Esophagus squamous epithelium (tissue), 5 donors: ENCODE data around the gene ANO4. TPM values are rescaled to one million over a fixed set of nuclear protein-coding genes. Genes with fewer than 3 reads are reported as not detected.
"Not testable (repeated sequence)": the region's sequence is repeated elsewhere in the genome, so short reads cannot be mapped to it uniquely, and the experiment has no call there.

Experiments used
- DNase-seq: peaks from one replicate; lab custom pipeline; 2025; lab: John Stamatoyannopoulos, UW
- H3K27ac ChIP-seq, 4 donors: fragments of 200-600 bp; sonication (generic); one replicate each; pipeline ENCODE4 v1.5.1; 2016 to 2019; ENCODE audit warnings: mild to moderate bottlenecking in 1 of 4
- H3K27me3 ChIP-seq, 4 donors: fragments of 200-600 bp; sonication (generic); 1 replicate in 3 of 4; 2 replicates in 1 of 4; pipeline versions ENCODE4 v1.5.1 to v1.6.0; 2017 to 2021; ENCODE audit warnings: antibody characterized with exemption in 1 of 4
- H3K36me3 ChIP-seq, 3 donors: fragments of 200-600 bp; sonication (generic); one replicate each; pipeline ENCODE4 v1.5.1; 2016 to 2019
- H3K4me1 ChIP-seq, 3 donors: fragments of 200-600 bp; sonication (generic); one replicate each; pipeline ENCODE4 v1.5.1; 2017 to 2019
- H3K4me3 ChIP-seq, 4 donors: fragments of 200-600 bp; sonication (generic); 1 replicate in 3 of 4; 2 replicates in 1 of 4; pipeline ENCODE4 v1.5.1; 2016 to 2019; ENCODE audit warnings: mild to moderate bottlenecking in 2 of 4, moderate library complexity in 1 of 4
- H3K9me3 ChIP-seq, 3 donors: fragments of 200-600 bp; sonication (generic); one replicate each; pipeline ENCODE4 v1.5.1; 2016 to 2019
- CTCF ChIP-seq, 6 experiments: fragments of 450-650 bp in 4 of 6; fragments of 200-600 bp in 2 of 6; sonication (generic) in 2 of 6; IDR thresholded peaks; one replicate each; pipeline ENCODE4 v1.5.1; 2016 to 2019; ENCODE audit warnings: antibody characterized with exemption in 6 of 6, mild to moderate bottlenecking in 4 of 6, moderate library complexity in 4 of 6
- POLR2A ChIP-seq, 4 donors: fragments of 450-650 bp; IDR thresholded peaks; one replicate each; pipeline ENCODE4 v1.6.1; 2017; ENCODE audit warnings: antibody characterized with exemption in 4 of 4, mild to moderate bottlenecking in 4 of 4, moderate library complexity in 3 of 4
- WGBS, 2 donors: methylation state at CpG; one replicate each; pipeline ENCODE4 v1.1.5; 2018; 5-methylcytosine and 5-hydroxymethylcytosine counted together
- intact Hi-C: fragments of 100-400 bp; cut with DNase I; formaldehyde crosslinking; loops from one replicate; pipeline ENCODE4 v1.15.0; 2022
- total RNA-seq, 4 donors: library from RNA; depleted of rRNA; stranded (reverse); fragments of >200 nt; gene quantifications; one replicate each; pipeline ENCODE4 v1.1.0, GENCODE V29; 2016
- donor health status: DM: yes; HTN: yes; CAD: no.

Gene ANO4
- total RNA-seq, 4 donors from 2014 or later, result 0.09 TPM; not detected in 3

GRCh38 chr12:101051901-101052550, 257.4 kb downstream of the ANO4 start:
- TF ChIP-seq CTCF (IDR thresholded peaks at IDR 0.05) (no peak), POLR2A (IDR thresholded peaks at IDR 0.05) (no peak)

GRCh38 chr12:101053203-101053602, 258.6 kb downstream of the ANO4 start:
- no peak for TF ChIP-seq CTCF (IDR thresholded peaks at IDR 0.05)
- no peak for TF ChIP-seq POLR2A (IDR thresholded peaks at IDR 0.05)
- Histone ChIP-seq H3K36me3 (no peaks in the 10 kb centered on the region), H3K4me3 (no peak overlapping the region), H3K9me3 (no peaks in the 10 kb centered on the region), H3K27ac (no peak overlapping the region), H3K27me3 (no peaks in the 10 kb centered on the region), H3K4me1 (peaks cover 0 to 13% (median 9%) of the 10 kb centered on the region in 3 donors)
- intact Hi-C loops, result no loop called here
- no peak for DNase-seq

More at GRCh38 chr12:101051901-101052550, 257.4 kb downstream of the ANO4 start:
- peak overlapping the region in 2 of 4 donors; percentile 19 to 38 for H3K27ac ChIP-seq
- intact Hi-C loops, result no loop called here
- no peak for DNase-seq
- H3K4me1 ChIP-seq, result peaks cover 0 to 13% (median 9%) of the 10 kb centered on the region in 3 donors
- H3K36me3 ChIP-seq, result no peaks in the 10 kb centered on the region
- 16 to 24% methylated on average over 8 of the region's 8 CpGs for WGBS, 2 donors
- H3K27me3 ChIP-seq, result no peaks in the 10 kb centered on the region
- no peaks in the 10 kb centered on the region for H3K9me3 ChIP-seq
- no peak overlapping the region for H3K4me3 ChIP-seq

- Histone ChIP-seq H3K27me3 (no peaks in the 10 kb centered on the region), H3K36me3 (no peaks in the 10 kb centered on the region), H3K4me1 (peaks cover 0 to 13% (median 9%) of the 10 kb centered on the region in 3 donors), H3K27ac (no peak overlapping the region), H3K4me3 (no peak overlapping the region), H3K9me3 (no peaks in the 10 kb centered on the region)
- no peak for DNase-seq
- intact Hi-C loops, result no loop called here
- TF ChIP-seq POLR2A (IDR thresholded peaks at IDR 0.05), result no peak
- TF ChIP-seq CTCF (IDR thresholded peaks at IDR 0.05), result no peak
Measured at GRCh38 chr12:101055940-101056339, 261.4 kb downstream of the ANO4 start.

GRCh38 chr12:101062508-101062907, 267.9 kb downstream of the ANO4 start:
- H3K4me3 ChIP-seq, H3K36me3 ChIP-seq, H3K9me3 ChIP-seq, intact Hi-C loops, H3K4me1 ChIP-seq, H3K27ac ChIP-seq, DNase-seq, H3K27me3 ChIP-seq: not testable (repeated sequence)
- 63% methylated on average over 1 of the region's 4 CpGs; no CpG with 5 or more reads in 1 of the 2 donors for WGBS, 2 donors

- no peak overlapping the region for H3K4me3 ChIP-seq
- DNase-seq, result no peak
- H3K27ac ChIP-seq, result no peak overlapping the region
- 42 to 60% methylated on average over 5 of the region's 5 CpGs for WGBS, 2 donors
- TF ChIP-seq POLR2A (IDR thresholded peaks at IDR 0.05), result no peak
- no peak for TF ChIP-seq CTCF (IDR thresholded peaks at IDR 0.05)
- intact Hi-C loops, result no loop called here
- H3K4me1 ChIP-seq, result no peaks in the 10 kb centered on the region
- H3K9me3 ChIP-seq, result no peaks in the 10 kb centered on the region
- no peaks in the 10 kb centered on the region for H3K27me3 ChIP-seq
- no peaks in the 10 kb centered on the region for H3K36me3 ChIP-seq
Measured at GRCh38 chr12:101064721-101065120, 270.1 kb downstream of the ANO4 start.
